HPDE6-E6E7 (cell line): ENCODE data around the gene ZMYM5.
"Not testable (repeated sequence)": the region's sequence is repeated elsewhere in the genome, so short reads cannot be mapped to it uniquely, and the experiment has no call there.

Experiments used
- DNase-seq: peaks from one replicate; pipeline ENCODE4 v3.0.0; 2011; ENCODE audit warnings: missing footprints; ENCODE audit errors: extremely low spot score

ZMYM5 gene

GRCh38 chr13:19822673-19823072 lies 40.8 kb downstream of the ZMYM5 start:
- no peak for DNase-seq

- no peak for DNase-seq
Measured at GRCh38 chr13:19818223-19818842, 45.1 kb downstream of the ZMYM5 start.

GRCh38 chr13:19817510-19818158 lies 45.8 kb downstream of the ZMYM5 start:
- DNase-seq: no peak

- no peak for DNase-seq
Measured at GRCh38 chr13:19817106-19817505, 46.3 kb downstream of the ZMYM5 start.

GRCh38 chr13:19815842-19816241 lies 47.6 kb downstream of the ZMYM5 start:
- DNase-seq: not testable (repeated sequence)

GRCh38 chr13:19810996-19811881 lies 52.2 kb downstream of the ZMYM5 start:
- no peak for DNase-seq

- DNase-seq: no peak
Measured at GRCh38 chr13:19810151-19810550, 53.3 kb downstream of the ZMYM5 start.

- no peak for DNase-seq
Measured at GRCh38 chr13:19805765-19806164, 57.7 kb downstream of the ZMYM5 start.

- DNase-seq: no peak
Measured at GRCh38 chr13:19795956-19796355, 67.5 kb downstream of the ZMYM5 start.

- peak; percentile 31 for DNase-seq
Measured at GRCh38 chr13:19794631-19795030, 68.8 kb downstream of the ZMYM5 start.

- DNase-seq: no peak
Measured at GRCh38 chr13:19791953-19792537, 71.4 kb downstream of the ZMYM5 start.

GRCh38 chr13:19782727-19783682 lies 80.4 kb downstream of the ZMYM5 start, which contains the start of gene PSPC1:
TSS of gene PSPC1 (minus strand) at chr13:19782945. CDS start at chr13:19782757, 188 bp downstream.
- peak; percentile 75 for DNase-seq

- no peak for DNase-seq
Measured at GRCh38 chr13:19782049-19782726, 81.3 kb downstream of the ZMYM5 start.

- no peak for DNase-seq
Measured at GRCh38 chr13:19781526-19781925, 81.9 kb downstream of the ZMYM5 start.

GRCh38 chr13:19780753-19781418 lies 82.6 kb downstream of the ZMYM5 start:
- DNase-seq: not testable (repeated sequence)
